ENCODE data around the gene PRMT7.

GRCh38 chr16:68367030-68367429, 56.2 kb downstream of the PRMT7 start:
- no peak for TF ChIP-seq POLR2AphosphoS5 (IDR thresholded peaks at IDR 0.05; ENCODE audit: low read depth, low read length)
- TF ChIP-seq SIN3A (conservative IDR thresholded peaks at IDR 0.05 in 1 of 2, IDR thresholded peaks at IDR 0.05 in 1 of 2; ENCODE audit: low read depth in 1 of 2, low read length in 2 of 2) = no peak
- TF ChIP-seq SAP30 (IDR thresholded peaks at IDR 0.05; ENCODE audit: insufficient read depth, insufficient replicate concordance, low read length) = no peak
- TF ChIP-seq FOSL1 (IDR thresholded peaks at IDR 0.05; ENCODE audit: insufficient read depth, low read depth, low read length) = no peak
- TF ChIP-seq CBX5 (IDR thresholded peaks at IDR 0.05; ENCODE audit: low read depth, low read length) = no peak
- peak; percentile 62 to 84 (median 68) for TF ChIP-seq CTCF (IDR thresholded peaks at IDR 0.05; ENCODE audit: control extremely low read depth in 1 of 3, insufficient read depth in 1 of 3, low read depth in 1 of 3, low read length in 3 of 3)
- TF ChIP-seq EZH2 (IDR thresholded peaks at IDR 0.05; ENCODE audit: low read depth, low read length, severe bottlenecking) = no peak
- TF ChIP-seq MAFK (IDR thresholded peaks at IDR 0.05; ENCODE audit: low read depth, low read length) = no peak
- TF ChIP-seq EP300 (IDR thresholded peaks at IDR 0.05; ENCODE audit: borderline replicate concordance in 1 of 2, low read depth in 2 of 2, low read length in 2 of 2) = no peak
- no peak for TF ChIP-seq CEBPB (IDR thresholded peaks at IDR 0.05; ENCODE audit: low read depth, low read length)
- no peak for TF ChIP-seq USF2 (IDR thresholded peaks at IDR 0.05; ENCODE audit: low read length)
- TF ChIP-seq MAX (IDR thresholded peaks at IDR 0.05) = peak; percentile 26; the same call in 1 of the 2 replicates
- no peak for TF ChIP-seq ATF3 (IDR thresholded peaks at IDR 0.05; ENCODE audit: insufficient read depth, low read depth, low read length)
